Measurements from ENCODE around the gene FRRS1L.

DNA sequence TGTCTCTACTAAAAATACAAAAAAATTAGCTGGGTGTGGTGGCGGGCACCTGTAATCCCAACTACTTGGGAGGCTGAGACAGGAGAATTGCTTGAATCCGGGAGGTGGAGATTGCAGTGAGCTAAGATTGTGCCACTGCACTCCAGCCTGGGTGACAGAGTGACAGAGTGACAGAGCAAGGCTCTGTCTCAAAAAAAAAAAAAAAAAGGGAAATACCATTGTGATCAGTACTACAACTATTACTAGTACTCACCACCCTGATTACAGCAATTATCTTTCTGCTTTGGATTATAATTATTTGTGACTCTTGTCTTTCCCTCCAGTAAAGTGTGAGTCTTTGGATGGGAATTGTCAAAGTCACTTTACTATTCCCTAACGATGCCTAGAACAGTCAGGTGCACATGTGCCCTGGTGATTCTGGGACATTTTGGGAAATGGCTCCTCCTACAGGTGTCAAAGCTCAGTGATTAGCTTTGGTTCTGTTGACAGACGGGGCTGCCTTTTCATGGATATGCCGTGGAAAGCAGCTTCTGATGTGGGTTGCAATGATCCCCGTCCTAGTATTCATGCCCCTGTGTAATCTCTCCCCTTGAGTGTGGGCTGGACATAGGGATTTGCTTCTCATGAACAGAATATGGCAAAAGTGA is 31.8 kb upstream of the FRRS1L start:
- TF ChIP-seq, protein P1, sequence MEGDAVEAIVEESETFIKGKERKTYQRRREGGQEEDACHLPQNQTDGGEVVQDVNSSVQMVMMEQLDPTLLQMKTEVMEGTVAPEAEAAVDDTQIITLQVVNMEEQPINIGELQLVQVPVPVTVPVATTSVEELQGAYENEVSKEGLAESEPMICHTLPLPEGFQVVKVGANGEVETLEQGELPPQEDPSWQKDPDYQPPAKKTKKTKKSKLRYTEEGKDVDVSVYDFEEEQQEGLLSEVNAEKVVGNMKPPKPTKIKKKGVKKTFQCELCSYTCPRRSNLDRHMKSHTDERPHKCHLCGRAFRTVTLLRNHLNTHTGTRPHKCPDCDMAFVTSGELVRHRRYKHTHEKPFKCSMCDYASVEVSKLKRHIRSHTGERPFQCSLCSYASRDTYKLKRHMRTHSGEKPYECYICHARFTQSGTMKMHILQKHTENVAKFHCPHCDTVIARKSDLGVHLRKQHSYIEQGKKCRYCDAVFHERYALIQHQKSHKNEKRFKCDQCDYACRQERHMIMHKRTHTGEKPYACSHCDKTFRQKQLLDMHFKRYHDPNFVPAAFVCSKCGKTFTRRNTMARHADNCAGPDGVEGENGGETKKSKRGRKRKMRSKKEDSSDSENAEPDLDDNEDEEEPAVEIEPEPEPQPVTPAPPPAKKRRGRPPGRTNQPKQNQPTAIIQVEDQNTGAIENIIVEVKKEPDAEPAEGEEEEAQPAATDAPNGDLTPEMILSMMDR (IDR thresholded peaks at IDR 0.05) = peak in 1 of 5 experiments; percentile 10
- TF ChIP-seq POLR2AphosphoS5 (IDR thresholded peaks at IDR 0.05) (no peak), POLR2A (IDR thresholded peaks at IDR 0.05) (no peak), EP300 (IDR thresholded peaks at IDR 0.05; ENCODE audit: low read depth) (no peak)
